ENCODE measurements around the gene PDZRN4.

GRCh38 chr12:41184864-41185263 lies 3.3 kb upstream of the PDZRN4 start:
- TF ChIP-seq, protein P1, sequence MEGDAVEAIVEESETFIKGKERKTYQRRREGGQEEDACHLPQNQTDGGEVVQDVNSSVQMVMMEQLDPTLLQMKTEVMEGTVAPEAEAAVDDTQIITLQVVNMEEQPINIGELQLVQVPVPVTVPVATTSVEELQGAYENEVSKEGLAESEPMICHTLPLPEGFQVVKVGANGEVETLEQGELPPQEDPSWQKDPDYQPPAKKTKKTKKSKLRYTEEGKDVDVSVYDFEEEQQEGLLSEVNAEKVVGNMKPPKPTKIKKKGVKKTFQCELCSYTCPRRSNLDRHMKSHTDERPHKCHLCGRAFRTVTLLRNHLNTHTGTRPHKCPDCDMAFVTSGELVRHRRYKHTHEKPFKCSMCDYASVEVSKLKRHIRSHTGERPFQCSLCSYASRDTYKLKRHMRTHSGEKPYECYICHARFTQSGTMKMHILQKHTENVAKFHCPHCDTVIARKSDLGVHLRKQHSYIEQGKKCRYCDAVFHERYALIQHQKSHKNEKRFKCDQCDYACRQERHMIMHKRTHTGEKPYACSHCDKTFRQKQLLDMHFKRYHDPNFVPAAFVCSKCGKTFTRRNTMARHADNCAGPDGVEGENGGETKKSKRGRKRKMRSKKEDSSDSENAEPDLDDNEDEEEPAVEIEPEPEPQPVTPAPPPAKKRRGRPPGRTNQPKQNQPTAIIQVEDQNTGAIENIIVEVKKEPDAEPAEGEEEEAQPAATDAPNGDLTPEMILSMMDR (IDR thresholded peaks at IDR 0.05; ENCODE audit: insufficient read depth, low read length, poor library complexity, severe bottlenecking) = no peak
- TF ChIP-seq EZH2phosphoT487 (conservative IDR thresholded peaks at IDR 0.05; ENCODE audit: low read length) = no peak
